Esophagus (tissue), 2 donors: ENCODE data around the gene CCT4. TPM values are rescaled to one million over a fixed set of nuclear protein-coding genes. Genes with fewer than 3 reads are reported as not detected.

Source experiments
- H3K27ac ChIP-seq, 2 donors: one replicate each; pipeline ENCODE4 v1.5.1; 2013; ENCODE audit warnings: low read depth in 2 of 2, mild to moderate bottlenecking in 2 of 2, inconsistent platforms in 1 of 2, low read length in 1 of 2, moderate library complexity in 1 of 2
- H3K27me3 ChIP-seq, 2 donors: one replicate each; pipeline ENCODE4 v1.6.1; 2013; ENCODE audit warnings: low read length in 2 of 2, control low read depth in 1 of 2, mild to moderate bottlenecking in 1 of 2; ENCODE audit not compliant: insufficient read depth in 2 of 2, control insufficient read depth in 1 of 2
- H3K36me3 ChIP-seq, 2 donors: one replicate each; pipeline ENCODE4 v1.6.1; 2013; ENCODE audit warnings: low read length in 1 of 2; ENCODE audit not compliant: control insufficient read depth in 2 of 2, insufficient read depth in 2 of 2
- H3K4me1 ChIP-seq, 2 donors: one replicate each; pipeline ENCODE4 v1.6.1; 2013; ENCODE audit warnings: low read length in 1 of 2; ENCODE audit not compliant: control insufficient read depth in 2 of 2, insufficient read depth in 2 of 2
- H3K4me3 ChIP-seq, 2 donors: one replicate each; pipeline ENCODE4 v1.5.1; 2013; ENCODE audit warnings: low read length in 2 of 2, mild to moderate bottlenecking in 2 of 2, low read depth in 1 of 2, moderate library complexity in 1 of 2
- H3K9me3 ChIP-seq, 2 donors: one replicate each; pipeline ENCODE4 v1.6.1; 2013; ENCODE audit warnings: mild to moderate bottlenecking in 2 of 2, low read depth in 1 of 2, low read length in 1 of 2, moderate library complexity in 1 of 2; ENCODE audit not compliant: control insufficient read depth in 2 of 2, insufficient read depth in 1 of 2
- WGBS, 2 donors: extraction: QIAGEN DNeasy Blood & Tissue Kit; methylation state at CpG; one replicate each; pipeline ENCODE4 v1.1.7; 2013; 5-methylcytosine and 5-hydroxymethylcytosine counted together
- polyA plus RNA-seq, 2 donors: library from polyadenylated mRNA; stranded (reverse); fragments of 200-250 nt; gene quantifications; one replicate each; pipeline ENCODE4 v1.2.3, GENCODE V29; 2013
- donor health status: healthy with polysubstance abuse.
- donor health status: Bipolar disorder and iron deficiency.

The CCT4 gene
- polyA plus RNA-seq, 2 donors, result 19.5 to 75.1 TPM

- Histone ChIP-seq H3K4me1 (no peaks in the 10 kb centered on the region), H3K4me3 (no peak overlapping the region), H3K9me3 (no peaks in the 10 kb centered on the region), H3K36me3 (no peaks in the 10 kb centered on the region), H3K27me3 (no peaks in the 10 kb centered on the region), H3K27ac (no peak overlapping the region)
- 88% methylated on average over 11 of the region's 11 CpGs for WGBS, 2 donors
Observed at GRCh38 chr2:61832183-61832841, 56.1 kb downstream of the CCT4 start.

DNA sequence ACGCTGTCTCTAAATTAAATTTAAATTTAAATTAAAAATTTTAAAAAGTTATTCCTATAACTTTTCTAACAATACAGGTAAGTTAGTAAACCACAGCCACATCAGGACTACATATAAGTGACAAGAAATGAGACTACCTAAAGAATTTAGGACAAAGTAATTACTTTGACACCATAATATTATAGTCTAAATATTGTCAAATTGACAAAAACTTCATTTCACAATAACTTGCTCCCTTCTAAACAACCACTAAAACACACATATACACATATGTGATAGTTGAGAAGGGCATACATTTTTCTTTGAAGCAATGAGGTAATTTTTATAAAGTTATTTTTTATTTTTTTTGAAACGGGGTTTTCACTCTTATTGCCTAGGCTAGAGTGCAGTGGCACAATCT lies 66.2 kb downstream of the CCT4 start:
- no peaks in the 10 kb centered on the region for H3K4me1 ChIP-seq
- no peaks in the 10 kb centered on the region for H3K36me3 ChIP-seq
- 93 to 96% methylated on average over 2 of the region's 2 CpGs for whole genome bisulfite sequencing, 2 donors
- H3K9me3 ChIP-seq, result no peaks in the 10 kb centered on the region
- H3K4me3 ChIP-seq, result no peak overlapping the region
- H3K27me3 ChIP-seq, result no peaks in the 10 kb centered on the region
- H3K27ac ChIP-seq, result no peak overlapping the region

Other genes with a start within 250 kb of the CCT4 start
- gene FAM161A, start 34.6 kb downstream of the CCT4 start, polyA plus RNA-seq, result 1 to 10 TPM; 1.1 to 2.2 TPM
- gene COMMD1, start 17.0 kb upstream of the CCT4 start, polyA plus RNA-seq, result 10 to 100 TPM; 36.7 to 49.2 TPM